ENCODE measurements around the gene KIF1A.
"Not testable (repeated sequence)": the region's sequence is repeated elsewhere in the genome, so short reads cannot be mapped to it uniquely, and the experiment has no call there.

Gene KIF1A

DNA sequence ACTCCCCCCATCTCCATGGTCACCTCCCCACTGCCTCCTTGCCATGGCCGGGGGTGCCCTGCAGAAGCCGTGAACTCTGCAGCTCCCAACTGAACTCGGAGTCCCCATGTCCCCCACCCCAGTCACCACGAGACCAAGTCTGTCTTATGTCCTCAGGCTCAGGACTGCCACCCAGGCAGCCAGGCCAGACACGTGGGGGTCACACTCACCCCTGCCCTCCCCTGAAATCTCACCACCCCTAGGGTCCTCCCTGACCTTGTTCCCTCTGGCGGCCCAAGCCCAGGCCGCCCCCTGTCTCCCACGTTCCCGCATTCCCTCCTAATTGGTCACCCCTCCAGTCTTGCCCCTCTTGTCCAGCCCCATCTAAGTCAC is 117.4 kb downstream of the KIF1A start:
- no peak for DNase-seq (ENCODE audit: low spot score)

DNA sequence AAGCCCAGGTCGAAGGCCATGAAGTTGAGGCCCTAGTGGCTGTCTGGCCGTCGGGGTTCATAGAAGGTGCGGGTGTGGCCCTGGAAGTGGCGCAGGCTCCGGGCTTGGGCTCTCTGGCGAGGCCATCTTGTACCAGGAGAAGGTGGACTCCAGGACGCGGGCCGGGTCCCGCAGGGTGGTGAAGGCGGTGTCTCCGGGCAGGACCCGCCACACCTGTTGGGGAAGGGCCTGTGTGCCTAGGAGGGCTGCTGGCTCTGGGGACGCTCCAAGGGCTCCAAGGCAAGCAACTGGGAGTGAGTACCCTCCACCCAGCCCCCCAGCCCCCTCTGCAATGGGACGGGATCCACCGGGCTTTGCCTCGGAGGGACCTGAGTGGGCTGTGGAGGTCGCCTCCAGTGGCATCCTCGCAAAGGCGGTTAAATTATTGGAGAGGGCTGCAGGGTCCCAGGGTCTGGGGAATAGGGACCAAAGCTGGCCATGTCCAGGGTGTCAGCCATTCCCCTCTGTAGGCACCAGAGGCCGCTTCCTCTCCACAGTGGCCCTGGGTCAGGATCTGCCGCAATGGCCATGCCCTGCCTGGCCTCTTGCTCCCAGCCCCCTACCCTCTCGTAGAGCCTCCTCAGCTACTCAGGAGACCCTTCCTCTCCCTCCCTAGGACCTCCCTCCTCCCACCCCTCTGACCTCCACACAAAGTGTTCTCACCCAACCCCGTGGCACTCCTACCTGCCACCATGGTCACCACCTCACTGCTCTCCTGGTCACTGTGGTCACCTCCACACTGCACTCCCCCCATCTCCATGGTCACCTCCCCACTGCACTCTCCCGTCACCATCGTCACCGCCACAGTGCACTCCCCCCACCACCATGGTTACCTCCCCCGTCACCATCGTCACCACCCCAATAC is 118.0 kb downstream of the KIF1A start:
- no peak for DNase-seq (ENCODE audit: low spot score)

DNA sequence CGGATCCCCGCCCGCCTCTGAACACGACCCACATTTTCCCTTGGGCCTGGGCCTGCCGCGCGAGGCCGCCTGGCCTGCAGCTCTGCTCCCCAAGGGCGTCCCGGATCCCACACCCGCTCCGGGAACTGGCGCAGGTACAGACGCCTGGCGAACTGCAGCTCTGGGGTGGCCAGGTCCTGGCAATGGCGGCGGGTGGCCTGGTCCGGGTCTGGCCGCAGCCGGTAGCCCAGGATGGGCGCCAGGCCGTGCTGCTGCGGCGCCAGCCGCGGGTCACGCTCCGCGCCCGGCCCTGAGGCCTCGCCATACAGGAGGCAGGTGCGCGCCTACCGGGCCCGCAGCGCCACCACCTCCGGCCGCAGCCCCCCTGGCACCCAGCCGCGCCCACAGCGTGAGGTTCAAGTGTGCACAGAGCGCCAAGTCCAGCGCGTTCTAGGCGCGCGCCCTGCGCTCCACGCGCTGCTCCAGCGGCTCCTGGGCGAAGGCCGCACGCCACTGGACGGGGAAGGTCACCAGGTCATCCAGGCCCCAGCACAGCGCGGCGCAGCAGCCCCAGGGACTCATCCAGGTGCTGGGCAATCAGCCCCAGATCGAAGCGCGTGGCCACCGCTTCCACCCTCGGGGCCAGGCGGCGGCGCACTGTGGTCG is 118.8 kb downstream of the KIF1A start:
- no peak for DNase-seq (ENCODE audit: low spot score)

DNA sequence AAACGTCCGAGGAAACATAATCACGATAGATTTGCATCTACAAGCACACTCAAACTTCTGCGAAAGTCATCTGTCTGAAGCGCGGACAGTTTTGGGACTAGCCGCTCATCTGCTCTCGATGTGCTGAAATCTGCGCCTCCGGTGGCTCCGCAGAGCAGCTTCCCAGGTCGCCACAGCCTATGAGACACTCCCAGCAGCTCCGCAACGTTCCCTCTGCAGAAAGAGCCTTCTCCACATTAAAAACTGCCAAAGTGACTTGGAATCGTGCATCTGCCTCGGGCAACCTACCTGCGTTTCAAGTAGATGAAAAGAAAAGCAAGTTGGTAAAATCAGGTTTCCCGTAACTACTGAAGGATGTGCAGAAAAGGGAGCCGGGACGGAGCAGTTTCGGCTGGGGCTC is 119.4 kb downstream of the KIF1A start:
- DNase-seq (ENCODE audit: low spot score): not testable (repeated sequence)

DNA sequence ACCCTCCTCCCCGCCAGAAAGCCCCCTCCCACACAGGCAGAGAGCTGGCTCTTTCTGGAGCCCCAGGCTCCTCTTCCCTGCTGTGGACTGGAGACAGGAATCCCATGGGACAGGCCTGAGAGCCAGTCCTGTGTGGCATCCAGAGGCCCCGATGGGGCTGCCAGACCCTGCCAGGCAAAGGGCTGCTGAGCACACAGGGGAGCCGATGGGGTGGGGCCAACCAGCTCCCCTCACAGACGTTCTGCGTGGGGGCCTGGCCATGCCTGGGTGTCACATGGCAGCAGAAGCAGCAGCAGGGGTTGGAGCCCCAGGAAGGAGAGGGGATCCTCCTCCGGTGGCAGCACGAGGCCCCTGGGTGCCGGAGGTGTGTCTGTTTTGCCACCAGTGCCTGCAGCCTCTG is 120.2 kb downstream of the KIF1A start:
- not testable (repeated sequence) for DNase-seq (ENCODE audit: low spot score)

DNA sequence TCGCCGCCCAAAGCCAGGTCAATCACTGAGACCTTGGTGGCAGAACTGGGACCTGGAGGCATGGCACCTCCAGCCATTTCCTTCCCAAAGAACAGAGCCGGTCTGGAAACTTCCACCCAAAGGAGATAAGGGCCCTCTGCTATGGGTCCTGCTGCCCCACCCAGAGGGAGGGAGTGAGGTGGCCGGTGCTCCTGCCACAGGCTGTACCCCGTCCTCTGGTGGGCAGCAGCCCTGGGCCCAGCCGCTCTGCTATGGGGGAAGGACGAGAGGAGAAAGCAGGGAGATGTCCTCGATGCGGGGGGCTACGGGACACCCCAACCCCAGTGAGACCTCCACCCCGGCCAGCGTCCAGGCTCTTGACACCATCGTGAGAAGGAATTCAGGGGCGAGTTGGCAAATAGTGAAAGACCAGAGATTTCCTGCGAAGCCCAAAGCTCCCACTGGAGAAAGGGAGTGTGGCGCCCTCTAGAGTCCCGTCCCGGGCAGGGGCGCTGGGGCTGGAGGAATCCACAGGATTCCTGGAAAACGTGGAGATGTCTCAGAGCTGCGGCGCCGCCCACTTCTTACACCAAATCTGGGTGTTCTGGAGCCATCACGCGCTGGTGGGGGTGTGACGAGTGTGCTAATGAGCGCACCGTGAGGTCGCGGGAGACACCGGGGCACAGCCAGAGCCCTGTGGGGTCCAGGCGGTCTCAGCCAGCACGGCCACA is 121.0 kb downstream of the KIF1A start:
- not testable (repeated sequence) for DNase-seq (ENCODE audit: low spot score)

DNA sequence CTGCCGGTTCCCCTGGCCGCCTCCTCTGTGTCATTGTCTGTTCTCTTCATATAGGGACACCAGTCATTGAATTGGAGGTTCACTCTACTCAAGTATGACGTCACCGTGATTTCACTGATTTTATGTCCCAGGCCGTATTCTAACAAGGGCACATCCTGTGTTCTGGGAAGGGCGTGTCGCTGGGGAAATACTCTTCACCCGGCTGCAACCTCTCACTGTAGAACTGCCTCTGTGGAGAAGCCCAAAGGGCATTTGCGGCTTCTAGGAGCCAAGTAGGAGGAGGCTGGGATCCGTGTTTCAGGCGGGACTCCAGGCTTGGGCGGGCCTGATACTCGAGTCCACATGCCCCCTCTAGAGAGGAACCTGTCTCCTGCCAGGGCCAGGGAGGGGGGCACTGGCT is 123.5 kb downstream of the KIF1A start:
- not testable (repeated sequence) for DNase-seq (ENCODE audit: low spot score)

DNA sequence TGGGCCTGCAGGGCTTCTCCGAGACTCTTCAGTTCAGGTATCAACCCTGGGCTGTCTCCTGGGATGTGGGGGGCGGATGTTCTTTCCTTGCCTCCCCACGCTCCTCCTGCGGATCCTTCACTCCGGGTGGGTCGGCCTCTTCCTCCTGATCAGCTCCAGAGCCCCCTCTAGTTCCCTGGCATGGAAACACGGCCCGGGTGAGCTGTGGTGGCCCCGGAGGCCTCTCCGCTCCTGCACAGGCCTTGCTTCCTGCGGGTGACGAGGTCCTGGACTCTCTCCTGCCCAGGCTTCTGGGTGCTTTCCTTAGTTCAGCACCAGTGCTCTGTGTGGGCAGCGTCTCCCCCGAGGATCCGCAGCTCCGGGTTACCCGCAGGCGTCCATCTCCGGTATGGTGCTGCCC is 124.4 kb downstream of the KIF1A start:
- not testable (repeated sequence) for DNase-seq (ENCODE audit: low spot score)

DNA sequence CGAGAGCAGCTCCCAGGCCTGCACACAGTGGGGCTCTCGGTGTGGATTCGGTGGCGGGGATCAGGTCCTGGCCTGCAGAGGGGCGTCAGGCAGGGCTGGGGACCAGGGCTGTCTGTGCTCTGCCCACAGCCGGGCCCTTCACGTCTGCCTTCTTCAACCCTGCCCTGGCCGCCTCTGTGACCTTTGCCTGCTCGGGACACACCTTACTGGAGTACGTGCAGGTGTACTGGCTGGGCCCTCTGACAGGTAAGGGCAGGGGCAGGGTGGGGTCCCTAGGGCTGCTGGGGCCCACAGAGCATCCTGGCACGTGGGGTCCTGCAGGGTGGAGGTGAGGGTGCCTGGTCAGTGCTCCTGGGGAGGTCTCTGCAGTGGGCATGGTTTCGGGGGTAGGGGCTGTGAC is 125.7 kb downstream of the KIF1A start:
- DNase-seq (ENCODE audit: low spot score): not testable (repeated sequence)

DNA sequence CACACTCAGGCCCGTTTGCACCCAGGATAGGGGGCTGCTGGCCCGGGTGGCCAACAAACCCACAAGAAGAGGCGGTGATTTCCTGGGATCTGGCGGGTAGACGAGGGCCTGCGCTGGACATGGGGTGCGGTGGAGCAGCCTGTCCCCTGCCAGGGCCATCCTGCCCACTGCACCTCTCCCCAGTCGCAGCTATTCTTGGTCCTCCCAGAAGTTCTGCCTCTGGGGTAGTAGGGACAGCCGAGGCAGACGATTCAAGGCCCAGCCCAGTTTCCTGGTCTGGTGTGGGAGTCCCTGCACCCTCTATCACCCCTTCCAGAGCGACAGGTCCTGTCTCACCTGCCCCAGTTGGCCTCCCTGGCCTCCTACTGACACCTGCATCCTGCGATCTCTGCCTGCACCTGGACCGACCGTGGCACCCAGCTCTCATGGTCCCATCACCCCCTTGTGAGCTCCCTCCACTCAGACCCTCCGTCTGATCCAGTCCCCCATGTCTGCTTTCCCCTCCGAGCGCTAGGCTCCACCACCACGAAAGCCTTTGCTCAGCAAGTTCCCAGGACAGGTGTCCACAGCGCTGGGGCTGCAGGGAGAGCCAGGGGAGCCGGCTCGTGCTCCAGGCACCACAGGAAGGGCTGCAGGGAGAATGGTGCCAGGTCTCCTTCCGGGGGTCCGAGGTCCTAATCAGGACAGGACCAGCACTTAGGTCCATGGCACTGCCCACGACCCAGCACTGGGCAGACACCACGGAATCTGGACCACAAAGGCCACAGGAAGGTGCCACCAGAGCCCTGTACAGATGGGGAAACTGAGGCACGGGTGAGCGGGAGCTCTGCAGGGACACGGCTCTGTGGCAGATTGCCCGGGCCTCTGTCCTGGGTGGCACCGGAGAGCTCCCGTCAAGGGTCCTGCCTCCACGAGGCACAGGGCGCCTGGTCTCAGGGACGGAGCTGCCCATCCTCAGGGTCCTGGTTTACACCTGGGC is 127.1 kb downstream of the KIF1A start:
- not testable (repeated sequence) for DNase-seq (ENCODE audit: low spot score)

DNA sequence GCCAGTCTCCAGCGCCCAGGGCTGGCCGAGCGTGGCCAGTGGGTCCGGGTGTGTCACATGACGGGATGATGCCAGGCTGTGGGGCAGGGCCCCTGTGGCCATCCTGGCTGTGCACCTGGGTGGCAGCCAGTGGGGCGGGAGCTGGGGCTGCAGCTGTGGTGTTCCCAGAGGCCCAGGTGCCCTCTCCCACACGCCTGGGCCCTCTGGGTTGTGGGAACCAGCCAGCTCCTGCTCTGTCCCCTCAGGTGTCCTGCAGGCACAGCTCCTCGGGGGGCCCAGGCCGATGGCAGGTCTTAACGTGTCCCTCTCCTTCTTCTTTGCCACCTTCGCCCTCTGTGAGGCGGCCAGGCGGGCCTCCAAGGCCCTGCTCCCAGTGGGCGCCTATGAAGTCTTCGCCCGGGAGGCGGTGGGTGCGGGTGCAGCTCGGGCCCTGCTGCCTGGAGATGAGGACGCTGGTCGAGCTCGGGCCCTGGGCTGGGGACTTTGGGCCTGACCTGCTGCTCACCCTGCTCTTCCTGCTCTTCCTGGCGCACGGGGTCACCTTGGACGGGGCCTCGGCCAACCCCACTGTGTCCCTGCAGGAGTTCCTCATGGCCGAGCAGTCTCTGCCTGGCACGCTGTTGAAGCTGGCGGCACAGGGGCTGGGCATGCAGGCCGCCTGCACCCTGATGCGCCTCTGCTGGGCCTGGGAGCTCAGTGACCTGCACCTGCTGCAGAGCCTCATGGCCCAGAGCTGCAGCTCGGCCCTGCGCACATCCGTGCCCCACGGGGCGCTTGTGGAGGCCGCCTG is 128.2 kb downstream of the KIF1A start, which contains the start of gene AQP12A:
Gene AQP12A, plus strand, starts transcription at position 236 of the 790 bp plus-strand sequence. Its CDS starts 48 bp downstream, at position 284.
- DNase-seq (ENCODE audit: low spot score): not testable (repeated sequence)

DNA sequence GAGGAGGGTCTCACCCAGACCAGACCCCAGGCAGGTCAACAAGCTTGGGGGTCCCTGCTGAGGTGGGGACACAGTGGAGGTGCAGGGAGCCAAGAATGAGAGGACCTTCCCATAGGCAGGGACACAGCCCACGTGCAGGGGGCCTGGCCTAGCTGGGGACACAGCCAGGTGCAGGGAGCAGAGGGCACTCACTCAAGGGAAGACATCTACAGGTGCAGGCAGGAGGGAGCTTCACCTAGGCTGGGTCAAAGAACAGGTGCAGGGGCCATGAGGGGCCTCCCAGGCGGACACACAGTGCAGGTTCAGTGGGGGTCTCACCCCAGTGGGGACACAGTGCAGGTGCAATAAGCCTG is 129.0 kb downstream of the KIF1A start:
- not testable (repeated sequence) for DNase-seq (ENCODE audit: low spot score)

DNA sequence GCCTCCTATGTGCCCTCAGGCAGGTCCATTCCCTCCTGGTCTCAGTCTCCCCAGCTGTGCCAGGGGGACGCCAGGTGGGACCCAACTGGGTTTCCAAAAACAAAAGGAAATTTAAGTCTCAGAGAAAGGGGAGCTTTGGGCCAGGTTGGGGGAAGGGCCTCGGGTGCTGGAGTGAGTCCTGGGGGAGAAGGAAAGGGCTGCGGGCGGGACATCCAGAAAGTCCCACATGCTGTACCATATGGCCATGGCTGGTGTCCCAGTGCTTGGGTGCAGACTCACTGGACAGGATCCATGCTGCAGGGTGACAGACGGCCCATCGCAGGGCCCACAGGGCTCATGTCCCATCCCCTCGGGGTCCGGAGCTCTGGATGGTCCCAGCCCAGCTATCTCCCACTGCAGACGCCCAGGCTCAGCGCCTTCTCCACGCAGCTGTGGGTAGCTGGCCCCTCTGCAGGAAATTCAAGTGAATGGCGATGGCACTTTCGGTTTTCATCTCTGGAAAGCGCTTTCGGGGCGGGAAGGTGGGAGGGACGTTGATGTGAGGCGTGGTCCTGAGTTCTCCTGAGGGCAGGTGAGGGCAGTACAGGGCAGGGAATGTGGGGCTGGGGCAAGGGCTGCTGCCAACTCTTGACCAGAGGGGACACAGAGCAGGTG is 129.5 kb downstream of the KIF1A start:
- not testable (repeated sequence) for DNase-seq (ENCODE audit: low spot score)

DNA sequence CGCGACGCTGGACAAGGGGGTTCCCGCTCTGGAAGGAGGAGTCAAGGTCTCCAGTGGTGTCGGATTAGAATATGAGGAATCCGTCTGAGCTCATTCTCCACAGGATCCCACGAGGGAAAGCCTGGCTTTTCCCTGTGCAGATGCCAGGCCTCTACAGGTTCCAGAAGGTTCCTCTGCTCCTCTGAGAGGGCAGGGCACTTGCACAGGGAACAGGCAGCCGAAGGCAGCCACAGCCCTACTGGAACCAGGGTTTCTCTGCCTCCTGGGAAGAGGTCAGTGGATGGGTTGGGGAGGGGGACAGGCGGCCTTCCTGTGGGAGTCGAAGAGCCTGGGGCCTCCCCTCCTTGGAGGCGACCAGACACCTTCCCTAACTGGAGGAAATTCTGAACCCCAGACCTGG is 130.0 kb downstream of the KIF1A start:
- DNase-seq (ENCODE audit: low spot score): no peak

DNA sequence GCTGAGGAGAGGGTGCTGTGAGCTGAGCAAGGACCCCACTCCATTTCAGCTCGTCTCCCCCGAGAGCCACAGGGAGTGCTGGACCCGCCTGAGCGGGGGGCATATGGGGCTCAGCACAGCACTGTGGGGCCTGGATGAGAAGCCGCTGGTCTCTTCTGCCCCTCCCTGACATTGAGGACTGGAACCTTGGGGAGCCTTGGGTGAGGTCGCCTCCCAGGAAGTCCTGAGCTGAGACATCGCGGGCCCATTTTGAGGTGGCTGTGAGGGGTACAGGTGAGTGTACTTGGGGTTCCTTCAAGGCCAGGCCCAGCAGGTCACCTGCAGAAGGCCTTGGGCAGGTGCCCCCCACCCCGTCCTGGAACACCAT is 131.5 kb downstream of the KIF1A start:
- no peak for DNase-seq (ENCODE audit: low spot score)

DNA sequence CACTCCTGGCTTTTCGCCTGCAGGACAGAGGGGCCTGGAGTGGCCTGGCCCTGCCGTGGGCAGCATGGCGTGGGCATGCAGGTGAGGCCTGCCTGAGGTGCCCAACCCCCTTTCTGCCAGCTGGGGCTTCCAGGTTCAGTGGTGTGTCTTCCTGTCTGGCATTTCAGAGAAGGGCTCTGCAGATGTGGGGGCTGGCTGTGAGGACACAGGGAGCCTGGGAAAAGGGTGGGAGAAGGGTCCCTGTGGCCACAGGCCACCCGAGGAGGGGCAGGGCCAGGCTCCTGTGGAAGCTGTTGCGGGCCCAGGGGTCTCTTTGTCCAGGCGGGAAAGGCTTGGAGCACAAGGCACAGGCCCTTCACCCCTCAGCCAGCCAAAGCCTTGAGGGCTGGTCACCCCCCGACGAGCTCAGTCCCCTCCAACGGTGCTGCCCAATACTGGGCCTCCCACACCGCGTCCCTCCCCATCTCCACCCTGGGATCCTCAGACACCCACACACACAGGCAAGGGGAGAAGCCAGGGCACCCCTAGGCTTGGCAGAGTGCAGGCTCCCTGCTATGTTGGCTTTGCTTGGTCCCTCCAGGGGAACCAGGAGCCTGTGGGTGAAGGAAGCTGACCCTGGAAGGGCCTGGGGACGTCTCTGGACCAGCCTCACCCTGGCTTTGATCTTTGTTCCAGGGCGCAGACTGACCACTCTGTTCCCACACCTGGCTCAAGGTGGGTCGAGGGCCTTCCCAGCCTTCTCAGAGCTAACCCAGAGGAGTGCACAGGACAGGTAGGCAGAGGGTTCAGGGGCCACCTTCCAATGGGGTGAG is 132.1 kb downstream of the KIF1A start:
- DNase-seq (ENCODE audit: low spot score): no peak

DNA sequence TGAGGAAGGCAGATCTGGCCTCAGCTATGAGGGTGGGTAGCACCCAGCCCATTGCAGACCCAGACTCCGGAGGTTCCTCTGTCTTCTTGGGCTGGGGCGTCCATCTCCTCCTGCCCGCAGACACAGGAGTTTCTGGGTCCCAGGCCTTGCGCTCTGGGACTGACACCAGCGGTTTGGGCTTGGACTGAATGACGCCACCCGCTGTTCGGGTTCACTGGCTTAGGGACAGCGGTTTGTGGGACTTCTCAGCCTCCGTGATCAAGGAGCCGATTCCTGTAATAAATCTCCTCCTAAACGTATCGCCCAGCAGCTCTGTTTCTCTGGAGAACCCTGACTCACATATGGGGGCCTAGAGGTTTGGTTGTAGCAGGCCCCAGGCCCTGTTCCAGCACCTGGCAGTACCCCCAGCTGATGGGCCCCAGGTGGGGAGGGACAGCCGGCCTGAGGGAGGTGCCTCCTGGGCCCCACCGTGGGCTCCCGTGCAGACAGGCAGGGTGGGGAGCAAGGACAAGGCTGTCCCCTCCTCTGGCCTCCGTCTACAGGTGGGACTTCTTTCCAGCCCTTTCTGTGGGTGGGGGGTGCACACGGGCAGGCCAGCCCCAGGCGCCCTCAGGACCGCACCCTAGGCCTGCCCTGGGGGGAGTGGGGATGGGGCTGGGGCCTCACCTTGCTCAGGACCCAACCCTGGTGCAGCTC is 132.8 kb downstream of the KIF1A start:
- no peak for DNase-seq (ENCODE audit: low spot score)

DNA sequence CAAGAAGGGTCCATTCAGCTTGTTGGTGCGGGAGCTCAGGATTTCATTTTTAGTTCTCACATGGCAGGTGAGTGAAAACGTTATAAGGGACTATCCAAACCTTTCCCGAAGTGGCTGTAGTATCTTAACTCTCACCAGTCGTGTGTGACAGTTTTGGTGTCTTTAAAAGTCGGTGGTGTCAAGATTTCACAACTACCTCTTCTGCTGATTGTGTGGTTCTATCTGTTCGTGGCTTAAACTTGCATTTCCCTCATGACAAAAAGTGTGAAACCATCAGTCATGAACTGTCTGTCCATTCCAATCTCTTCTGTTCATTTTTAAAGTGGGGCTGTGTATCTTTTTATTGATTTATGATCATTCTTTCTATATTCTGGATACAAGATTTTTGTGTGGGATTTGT is 133.6 kb downstream of the KIF1A start:
- DNase-seq (ENCODE audit: low spot score): no peak

All from RKO (cell line).